DND-41 (cell line): Measurements from ENCODE around the gene WAC.

Experiments used
- CTCF ChIP-seq: IDR thresholded peaks from 2 replicates; pipeline ENCODE4 v1.5.1; 2012; ENCODE audit warnings: borderline replicate concordance, low read length, moderate library complexity, mild to moderate bottlenecking; ENCODE audit not compliant: poor library complexity, severe bottlenecking; ENCODE audit errors: extremely low read depth
- EZH2 ChIP-seq: IDR thresholded peaks from 3 replicates; pipeline ENCODE4 v1.6.1; 2012; ENCODE audit warnings: borderline replicate concordance, low read depth, mild to moderate bottlenecking, moderate library complexity, low read length, inconsistent platforms; ENCODE audit not compliant: severe bottlenecking

DNA sequence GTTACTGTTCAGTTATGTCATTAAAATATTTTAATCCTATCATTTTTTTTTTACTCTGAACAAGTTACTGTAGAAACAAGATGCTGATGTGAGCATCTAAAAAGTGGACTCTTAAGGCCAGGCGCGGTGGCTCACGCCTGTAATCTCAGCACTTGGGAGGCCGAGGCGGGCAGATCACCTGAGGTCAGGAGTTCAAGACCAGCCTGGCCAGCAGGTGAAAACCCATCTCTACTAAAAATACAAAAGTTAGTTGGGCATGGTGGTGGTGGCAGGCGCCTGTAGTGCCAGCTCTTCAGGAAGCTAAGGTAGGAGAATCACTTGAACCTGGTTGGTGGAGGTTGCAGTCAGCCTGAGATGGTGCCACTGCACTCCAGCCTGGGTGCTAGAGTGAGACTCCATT lies 2.9 kb downstream of the WAC start:
- no peak for TF ChIP-seq CTCF
- TF ChIP-seq EZH2, result no peak
